Islet precursor cell (in vitro differentiated cells): ENCODE data around the gene RPS6KB2.

Experiments used
- DNase-seq: peaks from one replicate; pipeline ENCODE4 v3.0.0-alpha.2; 2018

RPS6KB2 gene

GRCh38 chr11:67448220-67448609 lies 19.9 kb downstream of the RPS6KB2 start:
- DNase-seq: no peak

- no peak for DNase-seq
Observed at GRCh38 chr11:67449116-67449844, 21.0 kb downstream of the RPS6KB2 start.

GRCh38 chr11:67450796-67451657 lies 22.7 kb downstream of the RPS6KB2 start:
- DNase-seq: no peak

- peak; percentile 47 for DNase-seq
Observed at GRCh38 chr11:67451658-67451976, 23.3 kb downstream of the RPS6KB2 start.

- peak; percentile 50 for DNase-seq
Observed at GRCh38 chr11:67452141-67452952, 24.1 kb downstream of the RPS6KB2 start, which contains the start of gene GPR152. GPR152 (minus strand) TSS chr11:67452729; CDS start chr11:67452724, 5 bp downstream.

GRCh38 chr11:67453816-67454732 lies 25.8 kb downstream of the RPS6KB2 start:
- DNase-seq: no peak

GRCh38 chr11:67455054-67455453 lies 26.8 kb downstream of the RPS6KB2 start, which contains the start of gene CABP4:
CABP4 (plus strand) TSS chr11:67455354; CDS start chr11:67455424, 70 bp downstream.
- DNase-seq: no peak

- peak; percentile 56 for DNase-seq
Observed at GRCh38 chr11:67456068-67456705, 27.9 kb downstream of the RPS6KB2 start.

- no peak for DNase-seq
Observed at GRCh38 chr11:67457453-67457852, 29.2 kb downstream of the RPS6KB2 start.

- no peak for DNase-seq
Observed at GRCh38 chr11:67458266-67458665, 30.0 kb downstream of the RPS6KB2 start.

- peak; percentile 52 for DNase-seq
Observed at GRCh38 chr11:67463186-67463585, 34.9 kb downstream of the RPS6KB2 start.

GRCh38 chr11:67463680-67464410 lies 35.6 kb downstream of the RPS6KB2 start:
- DNase-seq: peak; percentile 81

- DNase-seq: peak; percentile 96
Observed at GRCh38 chr11:67464411-67465188, 36.3 kb downstream of the RPS6KB2 start.

GRCh38 chr11:67465189-67465510 lies 36.9 kb downstream of the RPS6KB2 start:
- DNase-seq: peak; percentile 68

GRCh38 chr11:67465530-67465929 lies 37.2 kb downstream of the RPS6KB2 start:
- DNase-seq: peak; percentile 56

GRCh38 chr11:67466367-67466766 lies 38.1 kb downstream of the RPS6KB2 start:
- no peak for DNase-seq

- peak; percentile 53 for DNase-seq
Observed at GRCh38 chr11:67466962-67467771, 38.9 kb downstream of the RPS6KB2 start.

GRCh38 chr11:67468056-67468455 lies 39.8 kb downstream of the RPS6KB2 start:
- DNase-seq: peak; percentile 68

GRCh38 chr11:67468456-67468758 lies 40.1 kb downstream of the RPS6KB2 start:
- DNase-seq: no peak
